Loucy (cell line): Measurements from ENCODE around the gene HOXA3.

ENCODE experiments used
- CTCF ChIP-seq: fragments of 200-600 bp; sonication (generic); conservative IDR thresholded peaks from 2 replicates; pipeline ENCODE4 v1.5.1; 2014; ENCODE audit warnings: mild to moderate bottlenecking, antibody characterized with exemption, low read length
- EZH2phosphoT487 ChIP-seq: fragments of 200-600 bp; IDR thresholded peaks from 2 replicates; pipeline ENCODE4 v1.6.1; 2018; ENCODE audit warnings: antibody characterized with exemption, mild to moderate bottlenecking, moderate library complexity, borderline replicate concordance

GRCh38 chr7:27133409-27134231 is 18.8 kb downstream of the HOXA3 start:
- TF ChIP-seq CTCF, result no peak
- TF ChIP-seq EZH2phosphoT487, result no peak
